ENCODE data around the gene ST7L. TPM values are rescaled to one million over a fixed set of nuclear protein-coding genes. Genes with fewer than 3 reads are reported as not detected.
A peak's percentile ranks its signal among the peaks of the same experiment; 100 is the strongest.

Gene ST7L
- total and polyA plus RNA-seq, 11 donors = 6.9 to 20.3 (median 13.7) TPM

DNA sequence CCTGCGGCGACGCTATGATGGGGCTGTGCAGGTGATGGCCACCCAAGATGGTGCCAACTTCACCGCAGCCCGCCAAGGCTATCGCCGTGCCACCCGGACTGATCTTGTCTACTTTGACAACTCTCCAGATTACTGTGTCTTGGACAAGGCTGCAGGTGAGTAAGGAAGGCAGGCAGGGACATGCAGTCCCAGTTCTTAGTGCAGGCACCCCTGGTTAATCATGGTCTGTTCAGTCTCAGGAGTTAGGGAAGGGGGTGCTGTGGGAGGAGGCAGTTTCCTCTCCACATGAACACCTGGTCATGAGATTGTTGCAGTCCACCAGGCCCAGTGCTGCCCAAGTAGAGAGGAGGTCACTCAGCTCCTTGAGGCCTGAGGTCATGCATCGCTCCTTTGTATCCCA, 101.7 kb downstream of the ST7L start:
- intact Hi-C loops (cut with DNase I) = no loop called here
- Histone ChIP-seq H3K36me3 (peaks cover 0 to 5% (median 0%) of the 10 kb centered on the region in 9 donors), H3K9me3 (no peaks in the 10 kb centered on the region), H3K27ac (peak overlapping the region in 4 of 12 donors; percentile 60 to 81 (median 66)), H3K4me1 (peaks cover 0 to 31% (median 5%) of the 10 kb centered on the region in 12 donors), H3K27me3 (no peaks in the 10 kb centered on the region), H3K4me3 (no peak overlapping the region)
- DNase-seq (no peak), ATAC-seq (no peak)
- TF ChIP-seq, protein P1, sequence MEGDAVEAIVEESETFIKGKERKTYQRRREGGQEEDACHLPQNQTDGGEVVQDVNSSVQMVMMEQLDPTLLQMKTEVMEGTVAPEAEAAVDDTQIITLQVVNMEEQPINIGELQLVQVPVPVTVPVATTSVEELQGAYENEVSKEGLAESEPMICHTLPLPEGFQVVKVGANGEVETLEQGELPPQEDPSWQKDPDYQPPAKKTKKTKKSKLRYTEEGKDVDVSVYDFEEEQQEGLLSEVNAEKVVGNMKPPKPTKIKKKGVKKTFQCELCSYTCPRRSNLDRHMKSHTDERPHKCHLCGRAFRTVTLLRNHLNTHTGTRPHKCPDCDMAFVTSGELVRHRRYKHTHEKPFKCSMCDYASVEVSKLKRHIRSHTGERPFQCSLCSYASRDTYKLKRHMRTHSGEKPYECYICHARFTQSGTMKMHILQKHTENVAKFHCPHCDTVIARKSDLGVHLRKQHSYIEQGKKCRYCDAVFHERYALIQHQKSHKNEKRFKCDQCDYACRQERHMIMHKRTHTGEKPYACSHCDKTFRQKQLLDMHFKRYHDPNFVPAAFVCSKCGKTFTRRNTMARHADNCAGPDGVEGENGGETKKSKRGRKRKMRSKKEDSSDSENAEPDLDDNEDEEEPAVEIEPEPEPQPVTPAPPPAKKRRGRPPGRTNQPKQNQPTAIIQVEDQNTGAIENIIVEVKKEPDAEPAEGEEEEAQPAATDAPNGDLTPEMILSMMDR (IDR thresholded peaks at IDR 0.05) = no peak
- no peak for TF ChIP-seq POLR2A (IDR thresholded peaks at IDR 0.05)
- 93 to 98% (median 97%) methylated on average over 9 of the region's 9 CpGs for WGBS, 4 donors

DNA sequence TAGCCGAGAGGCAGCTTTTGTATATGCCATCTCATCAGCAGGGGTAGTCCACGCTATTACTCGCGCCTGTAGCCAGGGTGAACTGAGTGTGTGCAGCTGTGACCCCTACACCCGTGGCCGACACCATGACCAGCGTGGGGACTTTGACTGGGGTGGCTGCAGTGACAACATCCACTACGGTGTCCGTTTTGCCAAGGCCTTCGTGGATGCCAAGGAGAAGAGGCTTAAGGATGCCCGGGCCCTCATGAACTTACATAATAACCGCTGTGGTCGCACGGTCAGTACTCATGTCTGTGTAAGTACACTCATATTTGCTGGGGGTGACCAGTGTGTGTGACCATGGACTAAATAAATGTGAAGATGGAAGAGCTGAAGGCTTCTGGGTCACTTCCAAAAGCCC, 102.8 kb downstream of the ST7L start:
- Histone ChIP-seq H3K4me3 (no peak overlapping the region), H3K27ac (no peak overlapping the region), H3K27me3 (no peaks in the 10 kb centered on the region), H3K4me1 (peaks cover 0 to 31% (median 5%) of the 10 kb centered on the region in 12 donors), H3K36me3 (peaks cover 0 to 5% (median 0%) of the 10 kb centered on the region in 9 donors), H3K9me3 (no peaks in the 10 kb centered on the region)
- TF ChIP-seq POLR2A (IDR thresholded peaks at IDR 0.05) = no peak
- TF ChIP-seq, protein P1 (IDR thresholded peaks at IDR 0.05) = no peak
- WGBS, 4 donors = 92 to 96% (median 95%) methylated on average over 14 of the region's 14 CpGs
- no peak for ATAC-seq
- no peak for DNase-seq
- intact Hi-C loops (cut with DNase I) = no loop called here

DNA sequence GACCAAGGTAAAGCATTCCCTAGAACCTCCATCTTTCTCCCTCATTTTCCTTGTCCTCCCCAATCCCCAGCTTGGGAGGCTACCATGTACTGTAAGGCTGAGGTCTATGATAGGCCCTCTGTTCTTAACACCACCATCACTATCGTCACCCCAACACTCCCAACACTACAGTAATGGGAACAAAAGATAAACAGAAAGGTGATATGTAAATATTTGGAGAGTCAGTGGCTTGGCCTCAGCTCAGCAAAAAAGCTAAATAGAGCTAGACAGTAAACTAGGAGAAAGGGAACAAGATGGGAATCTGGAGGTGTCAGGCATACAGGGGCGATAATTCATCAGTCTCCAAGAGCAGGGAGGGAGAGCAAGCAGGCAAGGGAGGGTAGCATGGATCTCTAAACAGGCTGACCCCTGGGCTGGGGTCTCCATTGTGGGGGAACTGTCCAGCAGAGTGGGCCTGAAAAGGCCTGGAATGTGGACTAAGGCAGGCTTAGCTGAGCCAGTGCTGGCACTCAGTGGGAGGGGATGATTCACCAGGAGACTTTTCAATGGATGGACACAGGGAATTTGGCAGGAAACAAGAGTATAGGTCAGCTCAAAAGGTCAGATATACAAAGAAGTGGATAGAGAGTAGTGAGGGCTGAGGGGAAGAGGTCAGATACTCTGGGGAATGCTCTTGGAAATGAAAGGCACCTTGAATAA, 103.5 kb downstream of the ST7L start:
- Histone ChIP-seq H3K36me3 (peaks cover 0 to 5% (median 0%) of the 10 kb centered on the region in 9 donors), H3K27me3 (no peaks in the 10 kb centered on the region), H3K9me3 (no peaks in the 10 kb centered on the region), H3K4me3 (no peak overlapping the region), H3K27ac (no peak overlapping the region), H3K4me1 (peaks cover 0 to 31% (median 5%) of the 10 kb centered on the region in 12 donors)
- ATAC-seq (peak in 2 of 4 donors; percentile 11 to 29), DNase-seq (no peak)
- 73 to 90% (median 78%) methylated on average over 2 of the region's 2 CpGs for WGBS, 4 donors
- TF ChIP-seq, protein P1 (IDR thresholded peaks at IDR 0.05) = no peak
- no peak for TF ChIP-seq POLR2A (IDR thresholded peaks at IDR 0.05)
- intact Hi-C loops (cut with DNase I) = no loop called here

DNA sequence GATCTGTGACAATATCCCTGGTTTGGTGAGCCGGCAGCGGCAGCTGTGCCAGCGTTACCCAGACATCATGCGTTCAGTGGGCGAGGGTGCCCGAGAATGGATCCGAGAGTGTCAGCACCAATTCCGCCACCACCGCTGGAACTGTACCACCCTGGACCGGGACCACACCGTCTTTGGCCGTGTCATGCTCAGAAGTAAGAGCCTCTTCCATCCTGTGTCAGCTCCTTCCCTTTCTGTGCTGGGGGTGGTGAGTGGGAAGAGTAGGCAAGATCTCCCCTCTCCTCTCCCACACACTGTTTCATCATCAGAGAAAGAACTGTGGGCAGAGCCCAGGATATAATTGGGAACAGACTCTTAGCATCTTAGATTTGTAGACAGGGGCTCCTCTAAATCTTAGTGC, 104.0 kb downstream of the ST7L start:
- Histone ChIP-seq H3K27me3 (peaks cover 0 to 4% (median 0%) of the 10 kb centered on the region in 9 donors), H3K36me3 (peaks cover 0 to 5% (median 0%) of the 10 kb centered on the region in 9 donors), H3K4me3 (no peak overlapping the region), H3K27ac (no peak overlapping the region), H3K9me3 (no peaks in the 10 kb centered on the region), H3K4me1 (peaks cover 0 to 31% (median 5%) of the 10 kb centered on the region in 12 donors)
- ATAC-seq (no peak), DNase-seq (no peak)
- intact Hi-C loops (cut with DNase I) = no loop called here
- TF ChIP-seq, protein P1 (IDR thresholded peaks at IDR 0.05) = no peak
- TF ChIP-seq POLR2A (IDR thresholded peaks at IDR 0.05) = no peak
- 94 to 98% (median 97%) methylated on average over 12 of the region's 12 CpGs for WGBS, 4 donors

All from heart left ventricle (tissue), 16 donors.